Suppressor macrophage (primary cell): ENCODE data around the gene PIF1.
"Not testable (repeated sequence)": the region's sequence is repeated elsewhere in the genome, so short reads cannot be mapped to it uniquely, and the experiment has no call there.

ENCODE experiments used
- DNase-seq, 4 experiments: peaks; one replicate each; pipeline ENCODE4 v3.0.0-alpha.2; 2020 to 2022

The PIF1 gene

GRCh38 chr15:64847876-64848716, 22.6 kb upstream of the PIF1 start:
- peak in 2 of 4 experiments; percentile 4 to 15 for DNase-seq

- peak in 2 of 4 experiments; percentile 3 to 6 for DNase-seq
Measured at GRCh38 chr15:64847448-64847847, 22.0 kb upstream of the PIF1 start.

GRCh38 chr15:64847016-64847415, 21.6 kb upstream of the PIF1 start:
- DNase-seq: peak in 1 of 4 experiments; percentile 9

GRCh38 chr15:64845831-64846595, 20.6 kb upstream of the PIF1 start:
- peak; percentile 59 to 78 (median 76) for DNase-seq

GRCh38 chr15:64845183-64845611, 19.8 kb upstream of the PIF1 start:
- peak; percentile 49 to 77 (median 73) for DNase-seq

- DNase-seq: peak in 2 of 4 experiments; percentile 33 to 43
Measured at GRCh38 chr15:64844576-64845145, 19.2 kb upstream of the PIF1 start.

GRCh38 chr15:64843991-64844390, 18.5 kb upstream of the PIF1 start:
- peak; percentile 45 to 69 (median 68) for DNase-seq

GRCh38 chr15:64842986-64843561, 17.6 kb upstream of the PIF1 start:
- peak; percentile 87 to 95 (median 91) for DNase-seq

- DNase-seq: peak in 3 of 4 experiments; percentile 31 to 50 (median 41)
Measured at GRCh38 chr15:64842096-64842939, 16.9 kb upstream of the PIF1 start.

GRCh38 chr15:64841344-64842095, 16.1 kb upstream of the PIF1 start, which contains the start of gene PLEKHO2:
Gene PLEKHO2 (plus strand): TSS chr15:64841915. CDS start chr15:64842017, 102 bp downstream.
- DNase-seq: peak; percentile 95 to 98 (median 98)

GRCh38 chr15:64841060-64841343, 15.6 kb upstream of the PIF1 start:
- no peak for DNase-seq

- DNase-seq: peak; percentile 79 to 93 (median 90)
Measured at GRCh38 chr15:64837502-64837901, 12.1 kb upstream of the PIF1 start.

- DNase-seq: no peak
Measured at GRCh38 chr15:64836023-64836536, 10.6 kb upstream of the PIF1 start.

GRCh38 chr15:64833690-64834089, 8.2 kb upstream of the PIF1 start:
- DNase-seq: no peak

GRCh38 chr15:64828985-64829384, 3.5 kb upstream of the PIF1 start:
- no peak for DNase-seq

GRCh38 chr15:64824929-64825430, 467 bp downstream of the PIF1 start:
- DNase-seq: no peak

GRCh38 chr15:64816452-64816851, 9.0 kb downstream of the PIF1 start:
- DNase-seq: no peak

- DNase-seq: peak in 3 of 4 experiments; percentile 21 to 46 (median 36)
Measured at GRCh38 chr15:64814965-64815364, 10.5 kb downstream of the PIF1 start.

GRCh38 chr15:64814283-64814682, 11.2 kb downstream of the PIF1 start:
- not testable (repeated sequence) for DNase-seq

GRCh38 chr15:64813075-64813474, 12.4 kb downstream of the PIF1 start:
- peak in 2 of 4 experiments; percentile 24 for DNase-seq
